HepG2 (cell line): ENCODE measurements around the gene OAS2. TPM values are rescaled to one million over a fixed set of nuclear protein-coding genes. Genes with fewer than 3 reads are reported as not detected.

Experiments used
- ATAC-seq: fragments of 200-7000 bp; cut with Tn5 transposase; 3 replicates; pipeline ENCODE4 v1.9.1; 2020; ENCODE audit warnings: mild to moderate bottlenecking, moderate library complexity
- BruUV-seq: library from RNA; stranded (reverse); fragments of 400-500 nt; replicated peaks from 2 replicates; lab custom pipeline; 2021; lab: Mats Ljungman, UMichigan
- CTCF ChIA-PET: fragments of 300-600 bp; formaldehyde crosslinking; extraction: SDS; loops from one replicate; lab custom pipeline; 2021; ENCODE audit warnings: low total read pairs, inconsistent platforms, low intra/inter-chr PET ratio; lab: Yijun Ruan, JAX
- POLR2A ChIA-PET: fragments of 350-600 bp; sonication (Branson Sonifier 250); formaldehyde crosslinking; loops from one replicate; lab custom pipeline; 2020; ENCODE audit warnings: antibody characterized with exemption, inconsistent platforms; lab: Yijun Ruan, JAX
- DNase-seq: peaks from one replicate; pipeline ENCODE4 v3.0.0-alpha.2; 2015; ENCODE audit warnings: low spot score
- FAIRE-seq: peaks from 3 replicates; lab custom pipeline; 2011; peaks lifted over from hg19 to GRCh38; lab: Jason Lieb, UNC
- H2AFZ ChIP-seq: one replicate; pipeline ENCODE4 v1.6.1; 2011; ENCODE audit warnings: low read length, inconsistent platforms
- H3K27ac ChIP-seq: fragments of 300-600 bp; 3 replicates; pipeline ENCODE4 v1.8.0; 2011; ENCODE audit warnings: mixed run types, mild to moderate bottlenecking, mixed read lengths, low read length, inconsistent platforms; ENCODE audit not compliant: insufficient read depth; ENCODE audit errors: extremely low read length
- H3K27me3 ChIP-seq, 2 experiments: fragments of 200-600 bp in 1 of 2; 2 replicates in 1 of 2; 3 replicates in 1 of 2; pipeline versions ENCODE4 v1.6.0 to v1.8.0; 2011; ENCODE audit warnings: low read length in 2 of 2, mild to moderate bottlenecking in 2 of 2, moderate library complexity in 2 of 2, inconsistent platforms in 1 of 2; ENCODE audit not compliant: insufficient read depth in 2 of 2, control insufficient read depth in 1 of 2
- H3K36me3 ChIP-seq, 2 experiments: fragments of 200-600 bp in 1 of 2; replicated peaks in 1 of 2; 2 replicates in 1 of 2; 3 replicates in 1 of 2; pipeline versions ENCODE4 v1.5.1 to v1.8.0; 2011; ENCODE audit warnings: low read length in 2 of 2, inconsistent platforms in 1 of 2; ENCODE audit not compliant: insufficient read depth in 2 of 2, control insufficient read depth in 1 of 2
- H3K4me1 ChIP-seq: 2 replicates; pipeline ENCODE4 v1.5.1; 2012; ENCODE audit warnings: low read length, inconsistent platforms; ENCODE audit not compliant: insufficient read depth
- H3K4me2 ChIP-seq: 2 replicates; pipeline ENCODE4 v1.6.0; 2011; ENCODE audit warnings: low read depth, low read length, inconsistent platforms
- H3K4me3 ChIP-seq, 3 experiments: fragments of 200-600 bp in 1 of 3; sonication (generic), shearing (Covaris generic) in 1 of 3; replicated peaks in 1 of 3; 2 replicates each; pipeline ENCODE4 v1.5.1; 2011 to 2016; ENCODE audit warnings: low read length in 3 of 3, inconsistent platforms in 2 of 3, low read depth in 2 of 3, mild to moderate bottlenecking in 2 of 3, control low read depth in 1 of 3, mixed read lengths in 1 of 3; ENCODE audit not compliant: insufficient read depth in 1 of 3
- H3K79me2 ChIP-seq: one replicate; pipeline ENCODE4 v1.6.1; 2011; ENCODE audit warnings: low read length, inconsistent platforms; ENCODE audit not compliant: insufficient read depth
- H3K9ac ChIP-seq: 2 replicates; pipeline ENCODE4 v1.6.0; 2011; ENCODE audit warnings: mild to moderate bottlenecking, low read depth, low read length, inconsistent platforms; ENCODE audit not compliant: insufficient read depth
- H3K9me3 ChIP-seq: 2 replicates; pipeline ENCODE4 v1.5.1; 2012; ENCODE audit warnings: mild to moderate bottlenecking, low read length
- H4K20me1 ChIP-seq: 2 replicates; pipeline ENCODE4 v1.6.0; 2011; ENCODE audit warnings: inconsistent platforms, mild to moderate bottlenecking, low read length, moderate library complexity; ENCODE audit not compliant: insufficient read depth
- BCL6 ChIP-seq: IDR thresholded peaks from 2 replicates; pipeline ENCODE4 v1.6.1; 2016; ENCODE audit warnings: missing genetic modification reagents, missing compliant biosample characterization
- CEBPB ChIP-seq: IDR thresholded peaks from 2 replicates; pipeline ENCODE4 v1.6.1; 2011; ENCODE audit warnings: low read depth, low read length, improper control_type of control experiment, borderline replicate concordance
- DNMT3B ChIP-seq: conservative IDR thresholded peaks from 2 replicates; pipeline ENCODE4 v1.6.1; 2016; ENCODE audit warnings: missing biosample characterization, control low read depth
- GMEB2 ChIP-seq: IDR thresholded peaks from 2 replicates; pipeline ENCODE4 v1.6.1; 2016; ENCODE audit warnings: missing biosample characterization, missing genetic modification reagents, low read depth
- GTF2F1 ChIP-seq: fragments of 150-350 bp; IDR thresholded peaks from 2 replicates; pipeline ENCODE4 v1.6.1; 2014; ENCODE audit warnings: low read length
- MIXL1 ChIP-seq: IDR thresholded peaks from 2 replicates; pipeline ENCODE4 v1.6.1; 2016
- PBX3 ChIP-seq: sonication (generic); formaldehyde crosslinking; IDR thresholded peaks from 2 replicates; pipeline ENCODE4 v1.8.1; 2023; ENCODE audit warnings: missing genetic modification reagents, inconsistent platforms, borderline replicate concordance
- PHF21A ChIP-seq: sonication (generic); formaldehyde crosslinking; IDR thresholded peaks from 2 replicates; pipeline ENCODE4 v1.5.0; 2020; ENCODE audit warnings: mild to moderate bottlenecking, missing genetic modification reagents
- THAP11 ChIP-seq: IDR thresholded peaks from 2 replicates; pipeline ENCODE4 v1.6.1; 2016; ENCODE audit warnings: missing biosample characterization, missing genetic modification reagents
- ZNF280B ChIP-seq: sonication (generic); formaldehyde crosslinking; IDR thresholded peaks from 2 replicates; pipeline ENCODE4 v1.5.0; 2020; ENCODE audit warnings: missing genetic modification reagents, mild to moderate bottlenecking, borderline replicate concordance
- ZNF335 ChIP-seq: sonication (generic); formaldehyde crosslinking; IDR thresholded peaks from 2 replicates; pipeline ENCODE4 v1.4.0; 2020; ENCODE audit warnings: missing genetic modification reagents
- ZNF34 ChIP-seq: sonication (generic); formaldehyde crosslinking; IDR thresholded peaks from 2 replicates; pipeline ENCODE4 v1.4.0; 2020; ENCODE audit warnings: mild to moderate bottlenecking, missing genetic modification reagents, borderline replicate concordance
- ZNF619 ChIP-seq: sonication (generic); formaldehyde crosslinking; IDR thresholded peaks from 2 replicates; pipeline ENCODE4 v1.4.0; 2020; ENCODE audit warnings: mild to moderate bottlenecking, missing genetic modification reagents
- ZNF768 ChIP-seq: sonication (generic); formaldehyde crosslinking; IDR thresholded peaks from 2 replicates; pipeline ENCODE4 v1.4.0; 2020; ENCODE audit warnings: missing genetic modification reagents
- WGBS: methylation state at CpG from one replicate; pipeline ENCODE4 v1.1.6; 2017; ENCODE audit warnings: low lambda C conversion rate; 5-methylcytosine and 5-hydroxymethylcytosine counted together
- in situ Hi-C: cut with HindIII; loops from 2 replicates; pipeline ENCODE4 v1.10.0; 2017; ENCODE audit warnings: low pct_unique_long_range_greater_than_20kb; ENCODE audit not compliant: extremely low pct_ligation_motif_present
- intact Hi-C: fragments of 100-400 bp; cut with micrococcal nuclease; formaldehyde crosslinking; loops from one replicate; pipeline ENCODE4 v1.10.0; 2022; ENCODE audit not compliant: unreplicated experiment
- polyA plus RNA-seq, 8 experiments: library from polyadenylated mRNA; depleted of rRNA in 3 of 8; stranded (reverse) in 7 of 8; unstranded in 1 of 8; fragments of >200 nt; fragmentation: Illumina TruSeq in 4 of 8; extraction: Trizol in 4 of 8; gene quantifications; 2 replicates each; pipeline versions ENCODE4 v1.2.1 to v1.2.3, GENCODE V29; 2011 to 2016; ENCODE audit warnings: low read depth in 4 of 8, missing spikeins in 1 of 8, mixed read lengths in 1 of 8; ENCODE audit not compliant: insufficient read depth in 1 of 8
- total RNA-seq, 5 experiments: library from RNA; depleted of rRNA; stranded (reverse); fragments of >200 nt; fragmentation: Illumina TruSeq; extraction: Trizol; gene quantifications; 2 replicates each; pipeline ENCODE4 v1.2.3, GENCODE V29; 2016; ENCODE audit warnings: low read depth in 1 of 5

The OAS2 gene
- total and polyA plus RNA-seq, 2 of the 13 experiments (the other 11 are each of a cell fraction or from before 2014, with no cell fraction given) = 0.05 to 0.24 TPM

GRCh38 chr12:112964915-112965314, 13.4 kb upstream of the OAS2 start:
- Histone ChIP-seq H3K36me3 (peaks cover 8 to 25% of the 10 kb centered on the region in 2 experiments; a peak in 4 of 5 replicates), H3K27ac (no peak overlapping the region), H3K4me1 (peaks cover 6% of the 10 kb centered on the region; the same call in 1 of the 2 replicates), H3K4me3 (no peak overlapping the region), H3K9ac (no peak overlapping the region), H2AFZ (no peak overlapping the region), H3K9me3 (no peaks in the 10 kb centered on the region), H3K79me2 (no peaks in the 10 kb centered on the region), H4K20me1 (no peaks in the 10 kb centered on the region), H3K27me3 (no peaks in the 10 kb centered on the region), H3K4me2 (no peak overlapping the region)
- no peak for DNase-seq
- ATAC-seq = no peak
- TF ChIP-seq ZNF34 (CRISPR knock-in tag) (no peak), ZNF768 (CRISPR knock-in tag) (peak; percentile 75)
- no TSS peak for BruUV-seq
- in situ Hi-C loops = no loop called here
- 94% methylated on average over 4 of the region's 4 CpGs for WGBS
- ChIA-PET CTCF (no interaction called here), POLR2A (no interaction called here)
- intact Hi-C loops = no loop called here
- no peak for FAIRE-seq

GRCh38 chr12:112965643-112966042, 12.7 kb upstream of the OAS2 start:
- ChIA-PET CTCF (no interaction called here), POLR2A (no interaction called here)
- DNase-seq (no peak), FAIRE-seq (no peak), ATAC-seq (no peak)
- 90% methylated on average over 12 of the region's 15 CpGs for WGBS
- Histone ChIP-seq H3K27me3 (no peaks in the 10 kb centered on the region), H2AFZ (no peak overlapping the region), H3K4me3 (no peak overlapping the region), H3K4me2 (no peak overlapping the region), H3K9ac (no peak overlapping the region), H3K79me2 (no peaks in the 10 kb centered on the region), H3K9me3 (no peaks in the 10 kb centered on the region), H3K4me1 (peaks cover 6% of the 10 kb centered on the region; the same call in 1 of the 2 replicates), H3K36me3 (peaks cover 8 to 25% of the 10 kb centered on the region in 2 experiments; a peak in 4 of 5 replicates), H4K20me1 (no peaks in the 10 kb centered on the region), H3K27ac (no peak overlapping the region)
- in situ Hi-C loops = no loop called here
- no TSS peak for BruUV-seq
- TF ChIP-seq ZNF335 (CRISPR knock-in tag) (no peak), GTF2F1 (no peak), THAP11 (CRISPR knock-in tag) (no peak), CEBPB (no peak), ZNF280B (CRISPR knock-in tag) (no peak), MIXL1 (CRISPR knock-in tag) (no peak), BCL6 (no peak), PBX3 (CRISPR knock-in tag) (no peak), ZNF619 (CRISPR knock-in tag) (no peak), DNMT3B (CRISPR knock-in tag) (no peak), GMEB2 (CRISPR knock-in tag) (no peak), PHF21A (no peak)
- intact Hi-C loops = no loop called here
